MM.1S (cell line): ENCODE measurements around the gene DNTT.

ENCODE experiments used
- DNase-seq: peaks from one replicate; pipeline ENCODE4 v3.0.0-alpha.2; 2015
- H2AFZ ChIP-seq: fragments of 300-600 bp; sonication (generic); 2 replicates; pipeline ENCODE4 v1.6.0; 2016; ENCODE audit warnings: antibody characterized with exemption, low read length
- H3F3A ChIP-seq: fragments of 300-600 bp; sonication (generic); 2 replicates; pipeline ENCODE4 v1.6.1; 2016; ENCODE audit warnings: mild to moderate bottlenecking, antibody characterized with exemption, low read length, moderate library complexity, mixed read lengths; ENCODE audit not compliant: insufficient read depth
- H3K27ac ChIP-seq: fragments of 300-600 bp; sonication (generic); 2 replicates; pipeline ENCODE4 v1.5.1; 2016; ENCODE audit warnings: mild to moderate bottlenecking, low read length
- H3K27me3 ChIP-seq: fragments of 300-600 bp; sonication (generic); replicated peaks from 2 replicates; pipeline ENCODE4 v1.6.0; 2016; ENCODE audit warnings: low read length; ENCODE audit not compliant: insufficient read depth
- H3K36me3 ChIP-seq: fragments of 300-600 bp; sonication (generic); replicated peaks from 2 replicates; pipeline ENCODE4 v1.6.1; 2016; ENCODE audit warnings: mild to moderate bottlenecking, low read length, mixed read lengths; ENCODE audit not compliant: insufficient read depth
- H3K4me1 ChIP-seq: fragments of 300-600 bp; sonication (generic); 2 replicates; pipeline ENCODE4 v1.6.1; 2016; ENCODE audit warnings: low read length, mixed read lengths
- H3K4me2 ChIP-seq: fragments of 300-600 bp; sonication (generic); 2 replicates; pipeline ENCODE4 v1.6.0; 2016; ENCODE audit warnings: low read depth, low read length
- H3K4me3 ChIP-seq: fragments of 300-600 bp; sonication (generic); 2 replicates; pipeline ENCODE4 v1.5.1; 2016; ENCODE audit warnings: low read length, mixed read lengths
- H3K79me2 ChIP-seq: fragments of 300-600 bp; sonication (generic); 2 replicates; pipeline ENCODE4 v1.6.1; 2016; ENCODE audit warnings: mixed run types, low read length, mixed read lengths
- H3K9ac ChIP-seq: fragments of 300-600 bp; sonication (generic); 2 replicates; pipeline ENCODE4 v1.6.1; 2016; ENCODE audit warnings: low read length, mixed read lengths
- H3K9me2 ChIP-seq: fragments of 300-600 bp; sonication (generic); replicated peaks from 2 replicates; pipeline ENCODE4 v1.6.1; 2016; ENCODE audit warnings: mild to moderate bottlenecking, low read length, mixed read lengths; ENCODE audit not compliant: insufficient read depth
- H3K9me3 ChIP-seq: fragments of 300-600 bp; sonication (generic); replicated peaks from 2 replicates; pipeline ENCODE4 v1.6.1; 2016; ENCODE audit warnings: mild to moderate bottlenecking, low read length, mixed read lengths; ENCODE audit not compliant: insufficient read depth
- H4K20me1 ChIP-seq: fragments of 300-600 bp; sonication (generic); 2 replicates; pipeline ENCODE4 v1.6.1; 2016; ENCODE audit warnings: mild to moderate bottlenecking, low read length, moderate library complexity, mixed read lengths; ENCODE audit not compliant: insufficient read depth
- CTCF ChIP-seq: fragments of 300-600 bp; sonication (generic); IDR thresholded peaks from 2 replicates; pipeline ENCODE4 v1.5.1; 2016; ENCODE audit warnings: antibody characterized with exemption, low read length, mixed read lengths
- EZH2 ChIP-seq: fragments of 300-600 bp; sonication (generic); optimal IDR thresholded peaks from 2 replicates; pipeline ENCODE3; 2017; ENCODE audit warnings: low read depth, mild to moderate bottlenecking, antibody characterized with exemption, low read length, mixed read lengths
- EZH2phosphoT487 ChIP-seq: fragments of 300-600 bp; sonication (generic); IDR thresholded peaks from 2 replicates; pipeline ENCODE4 v1.6.1; 2018; ENCODE audit warnings: antibody characterized with exemption, low read length

The DNTT gene

GRCh38 chr10:96304230-96304629, at the start of gene DNTT:
Gene DNTT, plus strand, starts transcription at chr10:96304434. Its CDS starts 64 bp downstream, at chr10:96304498.
- Histone ChIP-seq H3K36me3 (no peaks in the 10 kb centered on the region), H3K9me3 (no peaks in the 10 kb centered on the region), H3F3A (no peaks in the 10 kb centered on the region), H3K9me2 (no peaks in the 10 kb centered on the region), H3K27me3 (no peaks in the 10 kb centered on the region), H2AFZ (no peak within 1 kb of the TSS), H3K4me1 (0 out of 2 replicates have a peak, but pooled peaks cover 2% of the 10 kb centered on the region), H3K4me2 (no peak within 1 kb of the TSS), H3K4me3 (no peak within 1 kb of the TSS), H4K20me1 (no peaks in the 10 kb centered on the region), H3K9ac (no peak within 1 kb of the TSS), H3K79me2 (no peaks in the 10 kb centered on the region), H3K27ac (no peak within 1 kb of the TSS)
- TF ChIP-seq EZH2 (no peak), EZH2phosphoT487 (no peak), CTCF (no peak)
- no peak for DNase-seq

- H3K79me2 ChIP-seq: peaks cover 41% of the 10 kb centered on the region
- no peak for TF ChIP-seq EZH2phosphoT487
- peaks cover 10% of the 10 kb centered on the region for H3F3A ChIP-seq
- H3K9me2 ChIP-seq: no peaks in the 10 kb centered on the region
- no peak overlapping the region for H3K4me2 ChIP-seq
- no peaks in the 10 kb centered on the region for H3K36me3 ChIP-seq
- H4K20me1 ChIP-seq: no peaks in the 10 kb centered on the region
- H3K9ac ChIP-seq: no peak overlapping the region
- H3K27me3 ChIP-seq: no peaks in the 10 kb centered on the region
- no peak overlapping the region for H3K4me3 ChIP-seq
- H3K27ac ChIP-seq: no peak overlapping the region
- peaks cover 30% of the 10 kb centered on the region for H3K4me1 ChIP-seq
- H2AFZ ChIP-seq: no peak overlapping the region
- no peaks in the 10 kb centered on the region for H3K9me3 ChIP-seq
- DNase-seq: no peak
These were observed 49.3 kb upstream of the DNTT start for GRCh38 chr10:96254976-96255375.

GRCh38 chr10:96255549-96256333, 48.5 kb upstream of the DNTT start:
- Histone ChIP-seq H3K36me3 (no peaks in the 10 kb centered on the region), H3K4me2 (no peak overlapping the region), H3K27ac (no peak overlapping the region), H3F3A (peaks cover 10% of the 10 kb centered on the region), H3K9me2 (no peaks in the 10 kb centered on the region), H3K4me1 (peaks cover 32% of the 10 kb centered on the region), H3K4me3 (no peak overlapping the region), H3K27me3 (no peaks in the 10 kb centered on the region), H4K20me1 (no peaks in the 10 kb centered on the region), H3K9ac (no peak overlapping the region), H3K9me3 (no peaks in the 10 kb centered on the region), H3K79me2 (peaks cover 48% of the 10 kb centered on the region), H2AFZ (no peak overlapping the region)
- TF ChIP-seq EZH2 (no peak), EZH2phosphoT487 (no peak), CTCF (no peak)
- no peak for DNase-seq

GRCh38 chr10:96257944-96258343, 46.3 kb upstream of the DNTT start:
- peak overlapping the region; percentile 55 for H2AFZ ChIP-seq
- peak overlapping the region; percentile 48; the same call in 1 of the 2 replicates for H3K9ac ChIP-seq
- no peaks in the 10 kb centered on the region for H3K9me2 ChIP-seq
- TF ChIP-seq EZH2phosphoT487 (no peak), CTCF (no peak), EZH2 (no peak)
- H3K4me1 ChIP-seq: peaks cover 32% of the 10 kb centered on the region
- H3K36me3 ChIP-seq: no peaks in the 10 kb centered on the region
- no peaks in the 10 kb centered on the region for H3K9me3 ChIP-seq
- H3F3A ChIP-seq: peaks cover 10% of the 10 kb centered on the region
- DNase-seq: peak; percentile 67
- no peaks in the 10 kb centered on the region for H4K20me1 ChIP-seq
- H3K4me2 ChIP-seq: peak overlapping the region; percentile 69
- H3K4me3 ChIP-seq: peak overlapping the region; percentile 3; the same call in 1 of the 2 replicates
- peaks cover 67% of the 10 kb centered on the region for H3K79me2 ChIP-seq
- H3K27me3 ChIP-seq: no peaks in the 10 kb centered on the region
- H3K27ac ChIP-seq: peak overlapping the region; percentile 72
